GM21367 (cell line): ENCODE data around the gene HOXA5.

ENCODE experiments used
- ATAC-seq: cut with Tn5 transposase; IDR thresholded peaks from one replicate; pipeline ENCODE4 v1.9.1; 2021; ENCODE audit not compliant: unreplicated experiment

Gene HOXA5

DNA sequence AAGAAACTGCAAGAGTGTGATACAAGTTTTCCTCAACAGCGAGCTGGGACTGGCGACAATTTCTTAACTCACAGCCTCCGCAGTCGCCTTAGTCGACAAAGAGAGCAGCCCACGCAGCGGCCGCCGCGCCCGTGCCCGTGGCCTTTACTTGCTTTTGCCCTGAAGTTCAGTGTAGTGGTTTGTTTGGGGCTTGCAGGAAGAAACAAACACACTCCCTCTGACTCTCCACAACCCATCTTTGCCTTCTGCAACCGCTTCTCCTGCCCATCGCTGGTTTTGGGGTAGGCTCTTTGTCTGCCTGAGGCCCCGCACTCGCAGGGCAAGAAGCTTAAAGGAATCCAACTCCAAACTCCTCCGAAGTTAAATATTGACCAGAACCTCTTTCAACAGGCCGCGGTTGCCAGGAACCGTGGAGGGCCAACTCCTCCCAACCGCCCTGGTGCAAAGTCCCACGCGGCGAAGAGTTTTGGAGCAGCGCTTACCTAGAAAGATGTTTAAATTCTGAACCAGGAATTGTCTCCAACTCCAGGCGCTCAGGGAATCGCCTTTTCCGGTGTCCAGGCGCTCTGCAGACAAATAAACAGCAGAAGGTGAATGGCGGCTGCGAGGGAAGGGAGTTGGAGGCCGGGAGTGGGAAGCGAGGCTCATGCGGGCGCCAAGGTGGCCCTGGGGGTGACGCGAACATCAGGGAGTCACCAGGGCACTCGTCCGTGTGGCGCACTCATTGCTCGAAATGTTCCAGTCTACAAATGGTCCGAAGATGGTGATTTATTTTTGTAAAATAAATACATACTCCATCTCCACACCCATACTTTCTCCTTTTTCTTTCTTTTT lies 21.2 kb downstream of the HOXA5 start:
- no peak for ATAC-seq

DNA sequence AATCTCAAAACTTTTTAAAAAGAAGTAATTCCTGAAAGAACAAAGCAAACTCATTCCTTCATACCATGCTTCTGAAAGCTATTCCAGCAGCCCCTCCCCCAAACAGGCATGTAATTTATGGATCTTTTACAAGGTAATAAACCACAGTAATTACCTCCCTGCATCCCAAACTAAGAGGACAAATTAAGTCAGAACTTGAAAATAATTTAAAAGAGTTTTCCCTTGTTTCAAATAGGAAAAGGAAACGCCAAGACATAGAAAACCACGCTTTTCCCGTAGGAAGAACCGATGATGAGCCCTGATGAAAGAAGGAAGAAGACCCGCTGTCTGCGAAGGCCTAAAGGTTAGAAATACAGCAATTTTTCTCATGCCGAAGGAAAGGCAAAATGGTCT lies 21.8 kb downstream of the HOXA5 start:
- ATAC-seq, result no peak

DNA sequence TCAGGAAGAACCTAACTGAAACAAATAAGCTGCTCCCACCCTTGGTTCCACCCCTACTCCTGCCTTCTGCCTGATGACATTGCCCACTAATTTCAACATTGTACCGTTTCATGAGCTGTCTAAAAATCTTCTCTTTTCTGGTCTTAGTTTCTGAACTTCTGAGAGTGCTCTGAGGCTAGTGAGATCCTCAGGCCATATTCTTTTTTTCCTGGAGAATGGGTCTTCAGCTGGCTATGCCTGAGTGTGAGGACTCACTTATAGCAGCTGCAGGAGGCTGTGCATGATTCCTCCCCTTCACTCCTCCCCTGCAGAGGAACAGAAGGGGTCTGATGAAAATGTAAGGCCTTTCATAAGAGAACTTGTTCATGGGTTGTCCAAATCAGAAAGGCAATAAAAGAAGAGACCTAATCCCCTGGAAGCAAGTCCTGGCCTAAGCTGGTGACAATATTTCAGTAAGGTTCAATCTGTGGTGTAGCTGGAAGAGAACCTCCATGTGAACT lies 24.0 kb downstream of the HOXA5 start:
- no peak for ATAC-seq

- ATAC-seq, result no peak
These were observed 24.9 kb downstream of the HOXA5 start for GRCh38 chr7:27118580-27118979.

- ATAC-seq, result no peak
These were observed 25.5 kb downstream of the HOXA5 start for GRCh38 chr7:27117887-27118491.

- no peak for ATAC-seq
These were observed 26.3 kb downstream of the HOXA5 start for GRCh38 chr7:27116962-27117886.

DNA sequence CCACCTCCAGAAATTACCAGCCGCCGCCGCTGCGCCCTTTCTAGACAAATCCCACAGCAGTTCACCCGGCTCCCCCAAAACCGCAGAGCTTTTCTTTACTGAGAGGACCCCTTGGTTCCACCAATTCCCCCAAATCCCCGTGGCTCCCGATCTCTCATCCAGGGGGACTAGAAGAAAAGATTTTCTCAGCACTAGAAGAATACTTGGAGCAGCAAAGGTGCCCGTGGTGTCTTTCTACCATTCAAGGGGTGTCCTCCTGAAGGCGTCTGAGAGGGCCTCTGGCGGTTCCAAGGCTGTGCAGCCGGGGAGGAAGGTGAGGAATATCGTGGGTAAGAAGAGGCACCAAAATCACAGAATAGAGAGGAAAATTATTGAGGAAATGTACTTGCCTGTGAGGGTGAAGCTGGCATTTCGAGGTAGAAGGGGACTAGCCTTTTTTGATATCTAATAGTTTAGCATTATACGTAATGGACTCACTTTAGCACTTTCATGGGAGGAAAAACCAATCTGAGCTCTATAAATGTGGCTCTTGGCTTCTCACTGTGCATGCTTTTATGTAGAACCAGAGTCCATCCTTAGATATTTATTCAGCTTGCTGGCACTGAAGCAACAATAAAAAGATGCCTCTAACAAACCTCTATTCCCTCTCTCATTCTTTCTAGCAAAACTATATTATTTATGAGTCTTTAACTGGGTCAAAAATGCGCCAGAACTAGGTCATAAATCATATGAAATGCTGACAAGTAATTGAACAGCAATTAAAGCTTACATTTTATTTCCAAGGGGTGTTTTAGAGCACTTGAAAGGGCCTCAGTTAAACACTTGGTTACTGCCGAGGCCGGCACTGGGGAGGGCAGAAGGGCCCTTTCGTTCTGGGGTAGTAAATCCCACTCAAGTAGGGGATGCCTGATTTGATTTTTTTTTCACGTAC lies 27.2 kb downstream of the HOXA5 start:
- no peak for ATAC-seq

DNA sequence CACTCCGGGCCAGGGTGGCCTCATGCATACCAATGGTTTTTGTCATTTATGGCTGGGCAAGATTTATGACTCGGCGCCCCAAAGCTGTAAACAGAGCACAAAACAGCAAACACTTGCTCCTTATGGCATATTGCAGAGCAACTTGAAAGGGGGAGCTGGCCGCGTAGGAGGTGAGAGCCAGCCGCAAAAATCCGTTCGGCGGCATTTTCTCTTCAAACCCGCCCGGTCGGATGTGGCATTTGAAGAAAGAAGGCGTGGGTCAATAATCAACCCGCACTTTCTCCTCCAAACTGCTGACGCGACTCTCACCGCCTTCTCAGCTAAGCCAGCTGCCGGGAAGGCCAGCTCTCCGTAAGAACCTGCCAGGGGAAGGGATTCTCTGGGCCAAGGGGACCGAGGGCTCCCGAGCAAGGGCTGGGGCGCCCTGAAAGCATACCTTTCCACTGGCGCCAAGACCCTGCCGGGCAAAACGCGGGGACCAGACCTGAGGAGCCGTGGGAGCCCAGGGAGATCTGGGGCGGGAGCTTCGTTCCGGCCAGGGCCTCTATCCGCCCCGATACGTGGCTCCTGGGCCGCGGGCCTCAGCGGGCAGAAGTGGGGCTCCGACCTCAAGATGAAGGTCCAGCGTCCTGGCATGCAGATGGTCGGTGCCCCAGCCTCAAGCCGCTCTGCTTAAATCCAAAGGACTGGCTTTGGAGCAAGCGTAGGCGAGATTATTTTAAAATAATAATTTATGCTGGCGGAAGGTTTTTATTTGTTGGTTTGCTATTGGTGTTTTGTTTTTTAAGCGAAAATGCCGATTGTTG lies 28.1 kb downstream of the HOXA5 start:
- no peak for ATAC-seq

DNA sequence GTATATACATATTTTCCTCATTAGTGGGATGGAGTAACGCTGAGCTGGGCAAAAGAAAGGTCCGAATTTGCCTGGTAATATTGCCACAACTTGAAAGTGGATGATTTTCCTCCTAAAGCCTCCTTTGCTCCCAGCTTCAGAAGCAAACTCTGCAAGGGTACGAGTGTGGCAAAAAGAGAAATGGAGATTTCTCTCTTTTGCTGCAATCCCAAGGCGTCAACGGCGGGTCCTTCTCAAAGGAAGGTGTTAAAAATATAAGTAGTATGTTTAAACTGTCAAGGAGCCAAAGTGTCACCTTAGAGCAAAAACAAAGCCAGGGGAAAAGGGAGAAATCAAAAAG lies 28.6 kb downstream of the HOXA5 start:
- ATAC-seq, result no peak

- ATAC-seq, result no peak
These were observed 29.3 kb downstream of the HOXA5 start for GRCh38 chr7:27113991-27114769.

- no peak for ATAC-seq
These were observed 30.2 kb downstream of the HOXA5 start for GRCh38 chr7:27112955-27113949.

DNA sequence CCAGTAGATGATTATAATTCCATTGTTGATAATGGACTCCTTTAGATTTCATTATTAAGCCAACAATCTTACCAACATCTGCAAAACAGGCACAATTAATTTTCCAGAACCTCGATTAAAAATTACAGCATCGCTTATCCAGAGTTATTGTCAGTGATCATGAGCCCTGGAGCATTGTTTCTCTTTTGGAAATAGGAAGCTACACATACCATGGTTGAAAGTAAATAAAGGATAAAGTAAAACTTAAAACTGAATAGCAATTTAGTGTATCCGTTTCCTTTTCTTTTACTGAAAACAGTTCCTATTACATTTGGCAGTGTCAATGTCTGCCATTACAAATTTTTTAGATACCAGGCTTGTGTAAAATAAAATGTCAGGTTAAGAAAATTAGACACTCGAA lies 31.1 kb downstream of the HOXA5 start:
- ATAC-seq, result no peak

DNA sequence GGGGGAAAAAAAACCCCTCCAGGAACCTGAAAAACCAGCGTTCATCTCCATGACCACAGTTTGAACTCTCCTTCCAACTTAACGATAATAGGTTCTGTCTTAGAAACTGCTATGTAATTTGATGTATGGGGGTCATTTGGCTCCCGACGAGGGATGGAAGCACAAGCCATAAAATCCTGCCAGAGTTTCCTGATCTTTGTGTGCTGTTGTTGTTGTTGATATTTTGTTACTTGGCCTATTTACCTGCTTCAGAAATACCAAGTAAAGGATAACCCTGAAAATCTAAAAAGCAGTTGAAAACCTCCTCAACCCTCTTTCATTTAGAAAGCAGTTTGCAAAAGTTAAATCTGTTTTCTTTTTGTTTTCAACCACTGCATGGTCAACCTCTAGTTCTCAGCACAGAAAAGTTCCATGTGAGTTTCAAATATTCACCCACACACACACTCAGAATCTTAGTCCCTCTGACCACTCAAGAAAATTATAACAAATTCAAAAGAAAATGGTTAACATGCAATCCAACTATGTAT lies 31.7 kb downstream of the HOXA5 start:
- no peak for ATAC-seq

- no peak for ATAC-seq
These were observed 32.3 kb downstream of the HOXA5 start for GRCh38 chr7:27111042-27111750.

DNA sequence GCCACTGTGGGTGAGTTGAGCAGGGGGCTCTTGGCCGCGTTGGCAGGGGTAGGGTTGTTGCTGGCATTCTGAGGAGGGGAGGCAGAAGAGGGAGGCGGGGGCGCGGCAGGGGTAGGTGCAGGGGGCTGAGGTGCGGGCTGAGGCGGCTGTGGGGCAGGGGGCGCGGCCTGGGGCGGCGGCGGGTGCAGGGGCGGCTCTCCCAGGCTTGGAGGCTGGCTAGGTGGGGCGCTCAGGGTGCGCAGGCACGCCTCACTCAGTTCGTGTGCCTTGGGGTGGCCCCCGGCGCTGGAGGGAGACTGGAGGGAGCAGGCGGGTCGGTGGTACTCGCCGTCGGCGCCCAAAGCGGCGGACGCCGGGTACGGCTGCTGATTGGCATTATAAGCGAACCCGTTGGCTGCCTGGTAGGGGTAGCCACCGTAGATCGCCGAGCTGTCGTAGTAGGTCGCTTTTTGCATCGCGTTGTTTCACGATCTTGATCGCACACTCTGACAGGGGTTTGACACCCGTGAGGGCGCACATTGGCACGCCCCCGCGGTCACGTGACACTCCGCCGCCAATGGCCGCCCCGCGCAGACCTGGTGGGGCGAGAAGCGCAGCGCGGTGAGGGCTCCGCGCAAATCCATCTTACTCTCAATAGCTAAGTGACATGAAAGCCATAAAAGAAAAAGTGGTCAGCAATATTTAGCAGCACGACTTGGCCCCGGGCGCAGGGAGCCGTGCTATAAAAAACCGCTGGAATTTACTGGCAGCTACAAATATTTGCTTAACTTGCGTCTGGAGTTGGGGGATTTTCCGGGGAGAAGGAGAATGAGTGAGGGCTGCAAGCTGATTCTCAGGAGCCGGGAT lies 33.1 kb downstream of the HOXA5 start:
- no peak for ATAC-seq
